Measurements from ENCODE around the gene NUMB.

The NUMB gene

DNA sequence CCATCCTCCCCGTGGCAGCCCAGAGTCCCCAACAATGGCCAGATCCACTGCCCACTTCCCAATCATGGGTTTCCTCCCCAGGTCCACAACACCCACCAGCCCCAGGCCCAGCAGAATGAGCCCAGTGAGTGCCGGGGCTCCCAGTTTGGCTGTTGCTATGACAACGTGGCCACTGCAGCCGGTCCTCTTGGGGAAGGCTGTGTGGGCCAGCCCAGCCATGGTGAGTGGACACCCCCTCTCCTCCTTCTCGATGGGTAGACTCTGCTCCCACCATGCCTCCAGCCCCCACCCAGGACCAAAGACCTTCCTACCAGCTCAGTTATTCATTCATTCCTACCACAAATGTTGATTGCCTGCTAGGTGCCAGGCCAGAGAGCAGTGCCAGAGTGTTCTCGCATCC lies 197.3 kb downstream of the NUMB start:
- no peaks in the 10 kb centered on the region for H4K20me1 ChIP-seq (ENCODE audit: insufficient read depth, low read length)
- no peak overlapping the region for H3K9ac ChIP-seq (ENCODE audit: low read depth, low read length)
- H3K36me3 ChIP-seq (ENCODE audit: insufficient read depth, low read length), result no peaks in the 10 kb centered on the region
- H2AFZ ChIP-seq (ENCODE audit: low read depth, low read length), result no peak overlapping the region
- H3K4me3 ChIP-seq (ENCODE audit: low read depth in 1 of 2, low read length in 2 of 2), result no peak overlapping the region
- no peaks in the 10 kb centered on the region for H3K27me3 ChIP-seq (ENCODE audit: insufficient read depth, low read length, poor library complexity)
- no peak overlapping the region for H3K27ac ChIP-seq (ENCODE audit: low read length)
- no peaks in the 10 kb centered on the region for H3K9me3 ChIP-seq (ENCODE audit: insufficient read depth, low read length, severe bottlenecking)
- H3K79me2 ChIP-seq (ENCODE audit: insufficient read depth, low read length), result no peaks in the 10 kb centered on the region
- H3K4me1 ChIP-seq (ENCODE audit: insufficient read depth, low read length), result no peaks in the 10 kb centered on the region
- ATAC-seq (ENCODE audit: insufficient read depth, low read depth) (no peak), DNase-seq (no peak)
- TF ChIP-seq, protein P1, sequence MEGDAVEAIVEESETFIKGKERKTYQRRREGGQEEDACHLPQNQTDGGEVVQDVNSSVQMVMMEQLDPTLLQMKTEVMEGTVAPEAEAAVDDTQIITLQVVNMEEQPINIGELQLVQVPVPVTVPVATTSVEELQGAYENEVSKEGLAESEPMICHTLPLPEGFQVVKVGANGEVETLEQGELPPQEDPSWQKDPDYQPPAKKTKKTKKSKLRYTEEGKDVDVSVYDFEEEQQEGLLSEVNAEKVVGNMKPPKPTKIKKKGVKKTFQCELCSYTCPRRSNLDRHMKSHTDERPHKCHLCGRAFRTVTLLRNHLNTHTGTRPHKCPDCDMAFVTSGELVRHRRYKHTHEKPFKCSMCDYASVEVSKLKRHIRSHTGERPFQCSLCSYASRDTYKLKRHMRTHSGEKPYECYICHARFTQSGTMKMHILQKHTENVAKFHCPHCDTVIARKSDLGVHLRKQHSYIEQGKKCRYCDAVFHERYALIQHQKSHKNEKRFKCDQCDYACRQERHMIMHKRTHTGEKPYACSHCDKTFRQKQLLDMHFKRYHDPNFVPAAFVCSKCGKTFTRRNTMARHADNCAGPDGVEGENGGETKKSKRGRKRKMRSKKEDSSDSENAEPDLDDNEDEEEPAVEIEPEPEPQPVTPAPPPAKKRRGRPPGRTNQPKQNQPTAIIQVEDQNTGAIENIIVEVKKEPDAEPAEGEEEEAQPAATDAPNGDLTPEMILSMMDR (IDR thresholded peaks at IDR 0.05; ENCODE audit: borderline replicate concordance, extremely low read depth, low read length, poor library complexity, severe bottlenecking), result no peak
- no peak for TF ChIP-seq EZH2 (IDR thresholded peaks at IDR 0.05; ENCODE audit: borderline replicate concordance, low read depth, low read length, severe bottlenecking)
- no peak overlapping the region for H3K4me2 ChIP-seq (ENCODE audit: insufficient read depth, low read length)

DNA sequence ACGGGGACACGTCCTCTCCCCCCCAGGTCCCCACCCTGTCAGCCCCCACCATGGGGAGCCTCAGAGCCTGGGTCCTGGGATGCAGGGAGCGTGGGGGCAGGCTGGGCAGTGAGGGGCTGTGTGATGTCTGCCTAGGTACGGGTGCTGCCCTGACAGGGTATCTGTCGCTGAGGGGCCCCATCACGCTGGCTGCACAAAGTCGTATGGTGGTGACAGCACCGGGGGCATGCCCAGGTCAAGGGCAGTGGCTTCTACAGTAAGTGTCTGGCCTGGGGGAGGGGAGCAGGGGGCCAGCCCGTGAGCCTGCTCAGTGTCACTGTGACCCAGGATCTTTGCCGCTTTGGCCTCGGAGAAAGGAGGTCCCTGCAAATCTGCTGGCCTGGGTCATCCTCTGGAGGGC lies 197.8 kb downstream of the NUMB start:
- no peaks in the 10 kb centered on the region for H3K27me3 ChIP-seq (ENCODE audit: insufficient read depth, low read length, poor library complexity)
- DNase-seq (no peak), ATAC-seq (ENCODE audit: insufficient read depth, low read depth) (no peak)
- H3K79me2 ChIP-seq (ENCODE audit: insufficient read depth, low read length), result no peaks in the 10 kb centered on the region
- H2AFZ ChIP-seq (ENCODE audit: low read depth, low read length), result no peak overlapping the region
- TF ChIP-seq EZH2 (IDR thresholded peaks at IDR 0.05; ENCODE audit: borderline replicate concordance, low read depth, low read length, severe bottlenecking), result no peak
- TF ChIP-seq, protein P1 (IDR thresholded peaks at IDR 0.05; ENCODE audit: borderline replicate concordance, extremely low read depth, low read length, poor library complexity, severe bottlenecking), result no peak
- H3K27ac ChIP-seq (ENCODE audit: low read length), result no peak overlapping the region
- no peaks in the 10 kb centered on the region for H3K9me3 ChIP-seq (ENCODE audit: insufficient read depth, low read length, severe bottlenecking)
- H3K4me2 ChIP-seq (ENCODE audit: insufficient read depth, low read length), result no peak overlapping the region
- no peaks in the 10 kb centered on the region for H4K20me1 ChIP-seq (ENCODE audit: insufficient read depth, low read length)
- no peak overlapping the region for H3K4me3 ChIP-seq (ENCODE audit: low read depth in 1 of 2, low read length in 2 of 2)
- no peak overlapping the region for H3K9ac ChIP-seq (ENCODE audit: low read depth, low read length)
- H3K4me1 ChIP-seq (ENCODE audit: insufficient read depth, low read length), result no peaks in the 10 kb centered on the region
- H3K36me3 ChIP-seq (ENCODE audit: insufficient read depth, low read length), result no peaks in the 10 kb centered on the region

DNA sequence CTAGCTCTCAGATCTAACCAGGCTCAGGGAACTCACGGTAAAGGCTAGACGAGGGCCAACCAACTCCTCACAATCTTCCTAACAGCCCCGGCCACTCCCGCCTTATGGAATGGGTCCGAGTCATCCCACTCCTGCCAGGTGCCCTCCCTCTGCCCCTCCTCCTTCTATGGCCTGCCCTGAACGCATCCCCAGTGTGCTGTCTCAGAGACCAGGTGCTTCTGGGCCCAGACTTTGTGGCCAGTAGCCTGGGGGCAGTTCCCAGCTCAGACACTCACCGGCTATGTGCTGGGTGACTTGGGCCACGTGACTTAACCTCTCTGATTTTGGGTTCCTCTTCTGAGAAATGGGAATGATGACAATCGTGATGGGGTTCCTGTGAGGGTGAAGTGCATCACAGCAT lies 198.5 kb downstream of the NUMB start:
- no peak overlapping the region for H3K4me2 ChIP-seq (ENCODE audit: insufficient read depth, low read length)
- H3K27me3 ChIP-seq (ENCODE audit: insufficient read depth, low read length, poor library complexity), result no peaks in the 10 kb centered on the region
- H3K9me3 ChIP-seq (ENCODE audit: insufficient read depth, low read length, severe bottlenecking), result no peaks in the 10 kb centered on the region
- ATAC-seq (ENCODE audit: insufficient read depth, low read depth) (no peak), DNase-seq (no peak)
- H2AFZ ChIP-seq (ENCODE audit: low read depth, low read length), result no peak overlapping the region
- H3K9ac ChIP-seq (ENCODE audit: low read depth, low read length), result no peak overlapping the region
- no peak overlapping the region for H3K4me3 ChIP-seq (ENCODE audit: low read depth in 1 of 2, low read length in 2 of 2)
- no peaks in the 10 kb centered on the region for H4K20me1 ChIP-seq (ENCODE audit: insufficient read depth, low read length)
- H3K79me2 ChIP-seq (ENCODE audit: insufficient read depth, low read length), result no peaks in the 10 kb centered on the region
- TF ChIP-seq EZH2 (IDR thresholded peaks at IDR 0.05; ENCODE audit: borderline replicate concordance, low read depth, low read length, severe bottlenecking), result no peak
- TF ChIP-seq, protein P1 (IDR thresholded peaks at IDR 0.05; ENCODE audit: borderline replicate concordance, extremely low read depth, low read length, poor library complexity, severe bottlenecking), result no peak
- no peaks in the 10 kb centered on the region for H3K4me1 ChIP-seq (ENCODE audit: insufficient read depth, low read length)
- no peaks in the 10 kb centered on the region for H3K36me3 ChIP-seq (ENCODE audit: insufficient read depth, low read length)
- no peak overlapping the region for H3K27ac ChIP-seq (ENCODE audit: low read length)
